ENCODE results near the gene CLRN2.

The CLRN2 gene

GRCh38 chr4:17545374-17546140 lies 30.6 kb downstream of the CLRN2 start:
- H3K4me3 ChIP-seq (ENCODE audit: extremely low read depth, insufficient read depth, low read length, poor library complexity, severe bottlenecking), result no peak overlapping the region
- no peaks in the 10 kb centered on the region for H3K36me3 ChIP-seq (ENCODE audit: control insufficient read depth, insufficient read depth, low read length)
- H3K27ac ChIP-seq (ENCODE audit: low read depth, low read length, severe bottlenecking), result no peak overlapping the region
- peaks cover 15% of the 10 kb centered on the region for H3K4me1 ChIP-seq (ENCODE audit: control insufficient read depth, insufficient read depth, low read length, poor library complexity, severe bottlenecking)
- no peaks in the 10 kb centered on the region for H3K9me3 ChIP-seq (ENCODE audit: control insufficient read depth, low read length)
- WGBS, 2 experiments (ENCODE audit: insufficient coverage in 2 of 2), result 83 to 90% methylated on average over 3 to 9 of the region's 11 CpGs

DNA sequence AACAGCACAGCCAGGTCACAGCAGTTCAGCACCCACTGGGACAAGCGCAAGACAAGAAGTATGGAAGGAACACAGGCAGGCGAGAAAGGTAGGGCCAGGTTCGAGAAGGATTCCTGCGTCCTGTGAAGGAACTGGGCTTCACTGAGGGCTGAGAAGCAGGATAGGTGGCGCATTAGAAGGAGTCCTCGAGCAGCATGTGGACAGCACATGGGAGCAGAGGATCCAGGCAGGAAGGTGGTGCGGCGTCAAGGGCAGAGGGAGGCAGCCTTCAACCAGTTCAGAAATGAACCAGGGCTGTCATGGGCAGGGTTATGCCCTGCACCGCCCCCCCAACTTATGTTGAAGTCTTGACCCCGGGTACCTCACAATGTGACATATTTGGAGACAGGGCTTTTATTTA lies 31.3 kb downstream of the CLRN2 start:
- Histone ChIP-seq H3K4me3 (ENCODE audit: extremely low read depth, insufficient read depth, low read length, poor library complexity, severe bottlenecking) (no peak overlapping the region), H3K9me3 (ENCODE audit: control insufficient read depth, low read length) (no peaks in the 10 kb centered on the region)
- 89 to 91% methylated on average over 9 to 10 of the region's 10 CpGs for WGBS, 2 experiments (ENCODE audit: insufficient coverage in 2 of 2)

DNA sequence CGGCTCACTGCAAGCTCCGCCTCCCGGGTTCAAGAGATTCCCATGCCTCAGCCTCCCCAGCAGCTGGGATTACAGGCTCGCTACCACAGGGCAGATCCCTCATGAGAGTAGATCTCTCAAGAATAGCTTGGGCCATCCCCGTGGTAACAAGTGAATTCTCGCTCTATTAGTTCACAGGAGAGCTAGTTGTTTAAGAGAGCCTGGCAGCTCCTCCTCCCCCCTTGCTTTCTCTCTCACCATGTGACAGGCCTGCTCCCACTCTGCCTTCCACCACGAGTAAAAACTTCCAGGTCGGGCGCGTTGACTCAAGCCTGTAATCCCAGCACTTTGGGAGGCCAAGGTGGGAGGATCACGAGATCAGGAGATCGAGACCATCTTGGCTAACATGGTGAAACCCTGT lies 31.7 kb downstream of the CLRN2 start:
- no peak overlapping the region for H3K27ac ChIP-seq (ENCODE audit: low read depth, low read length, severe bottlenecking)
- no peaks in the 10 kb centered on the region for H3K9me3 ChIP-seq (ENCODE audit: control insufficient read depth, low read length)
- H3K4me3 ChIP-seq (ENCODE audit: extremely low read depth, insufficient read depth, low read length, poor library complexity, severe bottlenecking), result no peak overlapping the region
- 84 to 87% methylated on average over 8 to 9 of the region's 12 CpGs for WGBS, 2 experiments (ENCODE audit: insufficient coverage in 2 of 2)
- H3K4me1 ChIP-seq (ENCODE audit: control insufficient read depth, insufficient read depth, low read length, poor library complexity, severe bottlenecking), result peaks cover 15% of the 10 kb centered on the region
- no peaks in the 10 kb centered on the region for H3K36me3 ChIP-seq (ENCODE audit: control insufficient read depth, insufficient read depth, low read length)

More for the DNA sequence above, 31.3 kb downstream of the CLRN2 start:
- H3K36me3 ChIP-seq (ENCODE audit: control insufficient read depth, insufficient read depth, low read length), result no peaks in the 10 kb centered on the region
- peaks cover 15% of the 10 kb centered on the region for H3K4me1 ChIP-seq (ENCODE audit: control insufficient read depth, insufficient read depth, low read length, poor library complexity, severe bottlenecking)
- H3K27ac ChIP-seq (ENCODE audit: low read depth, low read length, severe bottlenecking), result no peak overlapping the region

DNA sequence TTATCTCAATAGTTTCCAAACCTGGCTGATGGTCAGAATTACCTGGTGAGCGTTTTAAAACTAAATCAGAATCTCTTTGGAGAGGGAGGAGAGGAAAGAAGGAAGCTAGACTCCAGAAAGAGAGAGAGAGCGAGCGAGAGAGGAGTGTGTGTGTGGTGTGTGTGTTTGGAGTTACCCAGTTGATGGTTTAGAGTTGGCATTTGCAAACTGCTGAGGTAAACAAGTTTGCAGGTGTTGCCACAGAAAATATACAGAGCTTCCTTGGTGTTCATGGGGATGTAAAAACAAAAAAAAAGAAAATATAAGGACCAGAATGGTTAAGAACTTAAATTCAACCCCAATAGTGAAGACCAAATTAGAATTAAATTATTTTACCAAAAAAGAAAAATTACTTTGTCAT lies 35.6 kb downstream of the CLRN2 start:
- WGBS, 2 experiments (ENCODE audit: insufficient coverage in 2 of 2), result 86 to 89% methylated on average over 1 to 3 of the region's 3 CpGs
- no peak overlapping the region for H3K4me3 ChIP-seq (ENCODE audit: extremely low read depth, insufficient read depth, low read length, poor library complexity, severe bottlenecking)
- no peak overlapping the region for H3K27ac ChIP-seq (ENCODE audit: low read depth, low read length, severe bottlenecking)

GRCh38 chr4:17552427-17552826 lies 37.5 kb downstream of the CLRN2 start:
- Histone ChIP-seq H3K27ac (ENCODE audit: low read depth, low read length, severe bottlenecking) (no peak overlapping the region), H3K4me1 (ENCODE audit: control insufficient read depth, insufficient read depth, low read length, poor library complexity, severe bottlenecking) (no peaks in the 10 kb centered on the region), H3K36me3 (ENCODE audit: control insufficient read depth, insufficient read depth, low read length) (no peaks in the 10 kb centered on the region), H3K4me3 (ENCODE audit: extremely low read depth, insufficient read depth, low read length, poor library complexity, severe bottlenecking) (no peak overlapping the region), H3K9me3 (ENCODE audit: control insufficient read depth, low read length) (no peaks in the 10 kb centered on the region)
- 62% methylated on average over 2 to 5 of the region's 5 CpGs for WGBS, 2 experiments (ENCODE audit: insufficient coverage in 2 of 2)

More for the DNA sequence above, 35.6 kb downstream of the CLRN2 start:
- Histone ChIP-seq H3K36me3 (ENCODE audit: control insufficient read depth, insufficient read depth, low read length) (no peaks in the 10 kb centered on the region), H3K4me1 (ENCODE audit: control insufficient read depth, insufficient read depth, low read length, poor library complexity, severe bottlenecking) (no peaks in the 10 kb centered on the region), H3K9me3 (ENCODE audit: control insufficient read depth, low read length) (no peaks in the 10 kb centered on the region)

DNA sequence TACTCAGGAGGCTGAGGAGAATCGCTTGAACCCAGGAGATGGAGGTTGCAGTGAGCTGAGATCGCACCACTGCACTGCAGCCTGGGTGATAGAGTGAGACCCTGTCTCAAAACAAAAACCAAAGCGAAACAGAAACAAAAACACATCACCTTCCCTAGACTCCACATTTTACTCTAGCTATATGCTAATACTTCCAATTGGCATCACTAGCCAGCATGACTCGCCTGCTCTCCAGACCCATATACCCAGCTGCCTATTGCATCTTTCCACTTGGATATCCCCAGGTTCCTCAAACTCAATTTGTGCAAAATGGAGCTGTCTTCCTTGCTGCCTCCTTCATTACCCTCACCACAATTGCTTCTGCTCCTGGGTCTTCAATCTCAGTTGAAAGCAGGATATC lies 39.6 kb downstream of the CLRN2 start:
- no peaks in the 10 kb centered on the region for H3K4me1 ChIP-seq (ENCODE audit: control insufficient read depth, insufficient read depth, low read length, poor library complexity, severe bottlenecking)
- H3K27ac ChIP-seq (ENCODE audit: low read depth, low read length, severe bottlenecking), result no peak overlapping the region
- H3K9me3 ChIP-seq (ENCODE audit: control insufficient read depth, low read length), result no peaks in the 10 kb centered on the region
- H3K4me3 ChIP-seq (ENCODE audit: extremely low read depth, insufficient read depth, low read length, poor library complexity, severe bottlenecking), result no peak overlapping the region
- H3K36me3 ChIP-seq (ENCODE audit: control insufficient read depth, insufficient read depth, low read length), result no peaks in the 10 kb centered on the region
- 74 to 82% methylated on average over 4 of the region's 4 CpGs for WGBS, 2 experiments (ENCODE audit: insufficient coverage in 2 of 2)

DNA sequence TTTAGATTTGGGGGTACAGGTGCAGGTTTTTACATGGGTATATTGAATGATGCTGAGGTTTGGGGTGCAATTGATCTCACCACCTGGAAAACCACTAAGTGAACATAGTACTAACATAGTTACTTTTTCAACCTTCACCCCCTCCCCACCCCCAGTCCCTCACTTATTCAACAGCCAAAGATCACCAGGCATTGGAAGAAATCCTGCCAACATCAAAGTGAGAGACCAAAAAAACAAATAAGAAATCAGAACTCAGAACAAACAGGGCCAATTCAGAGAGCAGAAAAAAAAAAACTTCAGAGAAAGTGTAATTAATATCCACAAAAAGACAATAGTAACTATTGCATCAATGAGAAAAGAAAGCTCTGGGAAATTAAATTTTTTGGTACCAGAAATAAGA lies 41.5 kb downstream of the CLRN2 start:
- Histone ChIP-seq H3K9me3 (ENCODE audit: control insufficient read depth, low read length) (no peaks in the 10 kb centered on the region), H3K36me3 (ENCODE audit: control insufficient read depth, insufficient read depth, low read length) (no peaks in the 10 kb centered on the region), H3K4me3 (ENCODE audit: extremely low read depth, insufficient read depth, low read length, poor library complexity, severe bottlenecking) (no peak overlapping the region), H3K4me1 (ENCODE audit: control insufficient read depth, insufficient read depth, low read length, poor library complexity, severe bottlenecking) (peaks cover 3% of the 10 kb centered on the region), H3K27ac (ENCODE audit: low read depth, low read length, severe bottlenecking) (no peak overlapping the region)

GRCh38 chr4:17557880-17558279 lies 42.9 kb downstream of the CLRN2 start:
- WGBS, 2 experiments (ENCODE audit: insufficient coverage in 2 of 2), result 96% methylated on average over 3 of the region's 5 CpGs; no CpG with 5 or more reads in 1 of the 2 experiments
- no peaks in the 10 kb centered on the region for H3K9me3 ChIP-seq (ENCODE audit: control insufficient read depth, low read length)
- no peak overlapping the region for H3K4me3 ChIP-seq (ENCODE audit: extremely low read depth, insufficient read depth, low read length, poor library complexity, severe bottlenecking)
- peaks cover 5% of the 10 kb centered on the region for H3K4me1 ChIP-seq (ENCODE audit: control insufficient read depth, insufficient read depth, low read length, poor library complexity, severe bottlenecking)
- H3K27ac ChIP-seq (ENCODE audit: low read depth, low read length, severe bottlenecking), result no peak overlapping the region
- H3K36me3 ChIP-seq (ENCODE audit: control insufficient read depth, insufficient read depth, low read length), result no peaks in the 10 kb centered on the region

DNA sequence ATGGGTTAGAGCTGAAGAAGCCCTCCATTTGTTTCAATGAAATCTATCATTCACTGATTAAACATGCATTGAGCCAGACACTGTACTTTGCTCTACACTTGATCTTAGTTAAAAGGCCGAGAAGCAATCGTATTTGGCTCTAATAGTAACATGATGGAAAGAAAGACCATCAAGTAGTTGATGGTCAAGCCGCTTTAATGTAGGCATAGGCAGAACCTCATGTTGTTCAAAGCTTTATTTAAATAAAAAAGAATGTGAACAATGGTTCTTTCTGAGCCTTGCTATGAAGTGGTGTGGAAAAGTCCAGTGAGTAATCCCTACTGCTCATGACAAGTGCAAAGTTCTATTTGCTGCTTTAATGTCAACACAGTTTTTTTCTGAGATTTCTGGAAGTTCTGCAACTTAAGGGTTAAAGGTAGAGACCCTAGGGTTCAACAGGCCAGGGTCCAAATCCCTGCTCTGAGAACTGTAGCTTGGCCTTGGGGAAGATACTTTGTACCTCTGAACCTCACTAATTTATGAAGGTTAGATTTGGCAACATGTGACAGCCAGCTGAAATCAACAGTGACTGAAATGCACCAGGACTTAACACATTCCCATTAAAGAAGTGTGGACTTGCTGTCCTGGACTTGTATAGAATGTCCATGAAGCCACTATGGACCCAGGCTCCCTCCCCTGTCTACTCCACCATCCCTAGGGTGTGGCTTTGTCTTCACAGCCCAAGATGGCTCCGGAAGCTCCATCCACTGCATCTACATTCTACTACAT lies 44.2 kb downstream of the CLRN2 start:
- Histone ChIP-seq H3K4me1 (ENCODE audit: control insufficient read depth, insufficient read depth, low read length, poor library complexity, severe bottlenecking) (peaks cover 5% of the 10 kb centered on the region), H3K36me3 (ENCODE audit: control insufficient read depth, insufficient read depth, low read length) (no peaks in the 10 kb centered on the region), H3K4me3 (ENCODE audit: extremely low read depth, insufficient read depth, low read length, poor library complexity, severe bottlenecking) (no peak overlapping the region), H3K9me3 (ENCODE audit: control insufficient read depth, low read length) (no peaks in the 10 kb centered on the region), H3K27ac (ENCODE audit: low read depth, low read length, severe bottlenecking) (no peak overlapping the region)
- 83 to 93% methylated on average over 3 to 4 of the region's 4 CpGs for WGBS, 2 experiments (ENCODE audit: insufficient coverage in 2 of 2)

DNA sequence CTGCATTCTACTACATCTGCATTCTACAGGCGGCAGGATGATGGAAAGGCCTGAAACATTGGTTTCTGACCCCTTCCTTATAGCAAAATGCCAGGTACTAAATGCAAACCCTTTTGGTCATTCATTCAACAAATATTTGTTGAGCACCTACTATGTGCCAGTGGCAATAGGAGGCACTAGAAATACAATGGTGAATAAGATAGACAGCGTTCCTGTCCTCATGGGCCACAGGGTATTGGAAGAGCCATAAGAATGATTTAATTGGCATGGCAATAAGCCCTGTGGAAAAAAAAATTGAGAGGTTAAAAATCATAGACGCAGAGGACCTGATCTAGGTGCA lies 44.7 kb downstream of the CLRN2 start:
- H3K4me1 ChIP-seq (ENCODE audit: control insufficient read depth, insufficient read depth, low read length, poor library complexity, severe bottlenecking), result peaks cover 5% of the 10 kb centered on the region
- no peaks in the 10 kb centered on the region for H3K36me3 ChIP-seq (ENCODE audit: control insufficient read depth, insufficient read depth, low read length)
- H3K27ac ChIP-seq (ENCODE audit: low read depth, low read length, severe bottlenecking), result no peak overlapping the region
- H3K4me3 ChIP-seq (ENCODE audit: extremely low read depth, insufficient read depth, low read length, poor library complexity, severe bottlenecking), result no peak overlapping the region
- WGBS, 2 experiments (ENCODE audit: insufficient coverage in 2 of 2), result 87 to 97% methylated on average over 3 of the region's 3 CpGs
- no peaks in the 10 kb centered on the region for H3K9me3 ChIP-seq (ENCODE audit: control insufficient read depth, low read length)

DNA sequence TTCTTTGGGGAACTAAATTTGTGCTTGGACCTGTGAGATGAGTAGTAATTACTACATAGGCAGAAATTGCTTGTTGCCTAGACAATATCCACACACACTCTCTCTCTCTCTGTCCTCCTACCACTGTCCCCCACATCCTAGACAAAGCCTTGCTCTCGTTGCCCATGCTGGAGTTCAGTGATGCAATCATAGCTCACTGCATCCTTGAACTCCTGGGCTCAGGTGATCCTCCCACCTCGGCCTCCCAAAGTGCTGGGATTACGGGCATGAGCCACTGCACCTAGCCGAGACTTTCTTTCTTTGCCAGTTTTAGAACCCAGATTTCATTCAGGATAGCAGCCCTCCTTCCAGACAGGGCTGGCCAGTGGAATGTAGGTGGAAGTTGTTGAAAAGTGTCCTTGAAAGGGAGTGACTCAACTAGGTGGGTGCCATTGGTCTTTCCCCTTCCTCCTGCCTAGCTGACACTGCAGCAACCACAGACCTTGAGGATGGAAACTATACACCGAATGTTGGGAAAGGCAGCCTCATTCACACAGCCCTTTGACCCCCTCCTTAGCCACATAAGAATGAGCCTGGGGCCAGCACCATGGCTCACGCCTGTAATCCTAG lies 45.2 kb downstream of the CLRN2 start:
- Histone ChIP-seq H3K36me3 (ENCODE audit: control insufficient read depth, insufficient read depth, low read length) (no peaks in the 10 kb centered on the region), H3K4me1 (ENCODE audit: control insufficient read depth, insufficient read depth, low read length, poor library complexity, severe bottlenecking) (peaks cover 5% of the 10 kb centered on the region), H3K4me3 (ENCODE audit: extremely low read depth, insufficient read depth, low read length, poor library complexity, severe bottlenecking) (no peak overlapping the region), H3K27ac (ENCODE audit: low read depth, low read length, severe bottlenecking) (no peak overlapping the region), H3K9me3 (ENCODE audit: control insufficient read depth, low read length) (no peaks in the 10 kb centered on the region)
- 86 to 95% methylated on average over 6 of the region's 6 CpGs for WGBS, 2 experiments (ENCODE audit: insufficient coverage in 2 of 2)
